WTC11 (cell line): ENCODE measurements around the gene SECISBP2. TPM values are rescaled to one million over a fixed set of nuclear protein-coding genes. Genes with fewer than 3 reads are reported as not detected.

Source experiments
- ATAC-seq: fragments of 200-7000 bp; cut with Tn5 transposase; 2 replicates; pipeline ENCODE4 v1.10.0; 2021; ENCODE audit warnings: mild to moderate bottlenecking, moderate library complexity
- CTCF ChIA-PET: fragments of 300-600 bp; sonication (Branson Sonifier 250); formaldehyde crosslinking; loops from one replicate; lab custom pipeline; 2021; ENCODE audit warnings: antibody characterized with exemption; lab: Charles Lee
- POLR2A ChIA-PET: fragments of 350-600 bp; sonication (Branson Sonifier 250); formaldehyde crosslinking; loops from one replicate; lab custom pipeline; 2021; ENCODE audit warnings: antibody characterized with exemption; lab: Charles Lee
- DNase-seq: peaks from one replicate; pipeline ENCODE4 v3.0.0; 2021; ENCODE audit warnings: low spot score
- H3K27ac Mint-ChIP-seq: 2 replicates; pipeline ENCODE4 v1.8.0; 2021; ENCODE audit warnings: mixed read lengths
- H3K27me3 Mint-ChIP-seq: 2 replicates; pipeline ENCODE4 v1.8.0; 2021; ENCODE audit warnings: low read depth, mild to moderate bottlenecking, moderate library complexity, mixed read lengths
- H3K36me3 Mint-ChIP-seq: 2 replicates; pipeline ENCODE4 v1.8.0; 2021; ENCODE audit warnings: mixed read lengths
- H3K4me1 Mint-ChIP-seq: 2 replicates; pipeline ENCODE4 v1.8.0; 2022; ENCODE audit warnings: mixed read lengths
- H3K4me3 Mint-ChIP-seq: 2 replicates; pipeline ENCODE4 v1.8.0; 2021; ENCODE audit warnings: mild to moderate bottlenecking, moderate library complexity, mixed read lengths
- H3K9me3 Mint-ChIP-seq: 2 replicates; pipeline ENCODE4 v1.8.0; 2021; ENCODE audit warnings: mixed read lengths
- CBFB ChIP-seq: sonication (generic); formaldehyde crosslinking; IDR thresholded peaks from 2 replicates; pipeline ENCODE4 v1.8.1; 2022; ENCODE audit warnings: mild to moderate bottlenecking, low read depth, missing genetic modification reagents
- CDX4 ChIP-seq: fragments of 250-450 bp; sonication (Bioruptor Pico); IDR thresholded peaks from 2 replicates; pipeline ENCODE4 v1.9.0; 2021; ENCODE audit warnings: moderate library complexity, mild to moderate bottlenecking, inconsistent platforms, borderline replicate concordance
- CREM ChIP-seq: sonication (generic); formaldehyde crosslinking; IDR thresholded peaks from 2 replicates; pipeline ENCODE4 v1.8.1; 2022; ENCODE audit warnings: mild to moderate bottlenecking, missing genetic modification reagents, moderate library complexity
- CTCF ChIP-seq: fragments of 200-600 bp; IDR thresholded peaks from 2 replicates; pipeline ENCODE4 v1.8.0; 2022; ENCODE audit warnings: antibody characterized with exemption
- ERG ChIP-seq: fragments of 250-450 bp; sonication (Bioruptor Pico); IDR thresholded peaks from 2 replicates; pipeline ENCODE4 v1.8.0; 2021; ENCODE audit warnings: mild to moderate bottlenecking
- ETV6 ChIP-seq: sonication (generic); formaldehyde crosslinking; IDR thresholded peaks from 2 replicates; pipeline ENCODE4 v1.8.1; 2022; ENCODE audit warnings: mild to moderate bottlenecking, missing genetic modification reagents
- GTF2I ChIP-seq: fragments of 250-450 bp; sonication (Bioruptor Pico); conservative IDR thresholded peaks from 2 replicates; pipeline ENCODE4 v1.4.0; 2021; ENCODE audit warnings: mild to moderate bottlenecking
- HMGA2 ChIP-seq: fragments of 250-450 bp; sonication (Bioruptor Pico); IDR thresholded peaks from 2 replicates; pipeline ENCODE4 v1.4.0; 2021; ENCODE audit warnings: mild to moderate bottlenecking, moderate library complexity
- JUN ChIP-seq: sonication (generic); formaldehyde crosslinking; IDR thresholded peaks from 2 replicates; pipeline ENCODE4 v1.8.0; 2023; ENCODE audit warnings: mild to moderate bottlenecking, missing genetic modification reagents
- KAT7 ChIP-seq: sonication (generic); formaldehyde crosslinking; IDR thresholded peaks from 2 replicates; pipeline ENCODE4 v1.8.1; 2023; ENCODE audit warnings: missing genetic modification reagents, mild to moderate bottlenecking, borderline replicate concordance
- NFATC4 ChIP-seq: fragments of 250-450 bp; sonication (Bioruptor Pico); IDR thresholded peaks from 2 replicates; pipeline ENCODE4 v1.9.0; 2021; ENCODE audit warnings: mild to moderate bottlenecking
- NFYB ChIP-seq: sonication (generic); formaldehyde crosslinking; conservative IDR thresholded peaks from 2 replicates; pipeline ENCODE4 v1.8.0; 2022; ENCODE audit warnings: low read depth, missing genetic modification reagents
- NR3C1 ChIP-seq: sonication (generic); formaldehyde crosslinking; conservative IDR thresholded peaks from 2 replicates; pipeline ENCODE4 v1.8.1; 2023; ENCODE audit warnings: low read depth, mild to moderate bottlenecking, missing genetic modification reagents
- OVOL2 ChIP-seq: fragments of 250-450 bp; sonication (Bioruptor Pico); IDR thresholded peaks from 2 replicates; pipeline ENCODE4 v1.9.0; 2021; ENCODE audit warnings: mild to moderate bottlenecking, borderline replicate concordance
- PRRX2 ChIP-seq: fragments of 250-450 bp; sonication (Bioruptor Pico); IDR thresholded peaks from 2 replicates; pipeline ENCODE4 v1.8.0; 2021; ENCODE audit warnings: mild to moderate bottlenecking
- RELA ChIP-seq: sonication (generic); formaldehyde crosslinking; IDR thresholded peaks from 2 replicates; pipeline ENCODE4 v1.8.1; 2022; ENCODE audit warnings: missing genetic modification reagents, mild to moderate bottlenecking, borderline replicate concordance
- SOX15 ChIP-seq: fragments of 250-450 bp; sonication (Bioruptor Pico); IDR thresholded peaks from 2 replicates; pipeline ENCODE4 v1.9.0; 2021; ENCODE audit warnings: mild to moderate bottlenecking
- TCF7 ChIP-seq: sonication (generic); formaldehyde crosslinking; IDR thresholded peaks from 2 replicates; pipeline ENCODE4 v1.8.0; 2022; ENCODE audit warnings: mild to moderate bottlenecking, low read depth, missing genetic modification reagents, moderate library complexity
- TEAD1 ChIP-seq: sonication (generic); formaldehyde crosslinking; IDR thresholded peaks from 2 replicates; pipeline ENCODE4 v1.8.0; 2022; ENCODE audit warnings: mild to moderate bottlenecking, missing genetic modification reagents
- TEAD4 ChIP-seq: sonication (generic); formaldehyde crosslinking; IDR thresholded peaks from 2 replicates; pipeline ENCODE4 v1.8.0; 2022; ENCODE audit warnings: mild to moderate bottlenecking, missing genetic modification reagents
- TP53 ChIP-seq: sonication (generic); formaldehyde crosslinking; IDR thresholded peaks from 2 replicates; pipeline ENCODE4 v1.8.1; 2023; ENCODE audit warnings: mild to moderate bottlenecking, missing genetic modification reagents
- USF1 ChIP-seq: sonication (generic); formaldehyde crosslinking; IDR thresholded peaks from 2 replicates; pipeline ENCODE4 v1.8.0; 2022; ENCODE audit warnings: mild to moderate bottlenecking, missing genetic modification reagents
- ZNF121 ChIP-seq: sonication (generic); formaldehyde crosslinking; IDR thresholded peaks from 2 replicates; pipeline ENCODE4 v1.8.0; 2023; ENCODE audit warnings: missing genetic modification reagents
- ZNF219 ChIP-seq: sonication (generic); formaldehyde crosslinking; IDR thresholded peaks from 2 replicates; pipeline ENCODE4 v1.8.0; 2023; ENCODE audit warnings: missing genetic modification reagents, mild to moderate bottlenecking, borderline replicate concordance
- ZNF263 ChIP-seq: sonication (generic); formaldehyde crosslinking; IDR thresholded peaks from 2 replicates; pipeline ENCODE4 v1.8.1; 2022; ENCODE audit warnings: low read depth, mild to moderate bottlenecking, moderate library complexity, missing genetic modification reagents
- ZNF423 ChIP-seq: fragments of 250-450 bp; sonication (Bioruptor Pico); IDR thresholded peaks from 2 replicates; pipeline ENCODE4 v2.1.2; 2022; ENCODE audit warnings: mild to moderate bottlenecking, moderate library complexity
- ZNF425 ChIP-seq: fragments of 250-450 bp; sonication (Bioruptor Pico); conservative IDR thresholded peaks from 2 replicates; pipeline ENCODE4 v1.9.0; 2021; ENCODE audit warnings: mild to moderate bottlenecking
- total RNA-seq: library from RNA; stranded (reverse); gene quantifications from 3 replicates; pipeline ENCODE4 v1.2.3, GENCODE V29; 2021

Gene SECISBP2
- total RNA-seq, 1 experiment from 2014 or later, result 66.2 TPM

- Mint-ChIP-seq H3K27me3 (no peaks in the 10 kb centered on the region), H3K4me3 (no peak overlapping the region), H3K9me3 (no peaks in the 10 kb centered on the region), H3K27ac (no peak overlapping the region), H3K4me1 (peaks cover 6% of the 10 kb centered on the region), H3K36me3 (peaks cover 9% of the 10 kb centered on the region)
- ChIA-PET CTCF (interaction anchor here (0.7 to 1.8 kb wide), 2 partner anchors 176 to 221 kb away, joined by 4 read pairs; no protein-coding TSS in a partner anchor), POLR2A (no interaction called here)
- ATAC-seq (peak; percentile 41; the same call in 1 of the 2 replicates), DNase-seq (no peak)
- TF ChIP-seq JUN, result no peak
- TF ChIP-seq CREM (CRISPR knock-in tag), result no peak
- TF ChIP-seq PRRX2 (CRISPR knock-in tag), result no peak
- no peak for TF ChIP-seq GTF2I (CRISPR knock-in tag)
- TF ChIP-seq ZNF263 (CRISPR knock-in tag), result no peak
- TF ChIP-seq CTCF, result no peak
- no peak for TF ChIP-seq ZNF121 (CRISPR knock-in tag)
- no peak for TF ChIP-seq RELA
- no peak for TF ChIP-seq NR3C1 (CRISPR knock-in tag)
Measured at GRCh38 chr9:89372230-89372816, 54.0 kb downstream of the SECISBP2 start.

GRCh38 chr9:89372979-89373378 lies 54.7 kb downstream of the SECISBP2 start:
- H3K27ac Mint-ChIP-seq, result peak overlapping the region; percentile 63; the same call in 1 of the 2 replicates
- no peaks in the 10 kb centered on the region for H3K9me3 Mint-ChIP-seq
- ATAC-seq (no peak), DNase-seq (no peak)
- H3K4me3 Mint-ChIP-seq, result no peak overlapping the region
- peaks cover 16% of the 10 kb centered on the region for H3K36me3 Mint-ChIP-seq
- ChIA-PET CTCF (interaction anchor here (0.7 to 1.8 kb wide), 3 partner anchors 93 to 220 kb away, joined by 3 to 4 read pairs (median 3); no protein-coding TSS in a partner anchor), POLR2A (no interaction called here)
- TF ChIP-seq ZNF423 (CRISPR knock-in tag) (no peak), KAT7 (CRISPR knock-in tag) (no peak), NFATC4 (CRISPR knock-in tag) (no peak), TP53 (CRISPR knock-in tag) (no peak), NFYB (no peak), CDX4 (no peak), TEAD1 (CRISPR knock-in tag) (no peak)
- no peaks in the 10 kb centered on the region for H3K27me3 Mint-ChIP-seq
- H3K4me1 Mint-ChIP-seq, result peaks cover 6% of the 10 kb centered on the region

GRCh38 chr9:89374176-89374575 lies 55.9 kb downstream of the SECISBP2 start:
- no peak overlapping the region for H3K27ac Mint-ChIP-seq
- POLR2A ChIA-PET, result no interaction called here
- no peak for ATAC-seq
- DNase-seq, result no peak
- peaks cover 6% of the 10 kb centered on the region for H3K4me1 Mint-ChIP-seq
- no peaks in the 10 kb centered on the region for H3K9me3 Mint-ChIP-seq
- CTCF ChIA-PET, result interaction anchor here (1.1 kb wide), 1 partner anchor 92 kb away, joined by 3 read pairs; no protein-coding TSS in a partner anchor
- peaks cover 27% of the 10 kb centered on the region for H3K36me3 Mint-ChIP-seq
- no peaks in the 10 kb centered on the region for H3K27me3 Mint-ChIP-seq
- H3K4me3 Mint-ChIP-seq, result no peak overlapping the region
- no peak for TF ChIP-seq ETV6 (CRISPR knock-in tag)
- TF ChIP-seq TCF7 (CRISPR knock-in tag), result no peak
- TF ChIP-seq TEAD4 (CRISPR knock-in tag), result no peak
- no peak for TF ChIP-seq HMGA2 (CRISPR knock-in tag)
- no peak for TF ChIP-seq CBFB (CRISPR knock-in tag)
- no peak for TF ChIP-seq SOX15 (CRISPR knock-in tag)
- TF ChIP-seq JUN, result no peak
- TF ChIP-seq ZNF425 (CRISPR knock-in tag), result no peak
- no peak for TF ChIP-seq ZNF219 (CRISPR knock-in tag)
- TF ChIP-seq KAT7 (CRISPR knock-in tag), result no peak
- no peak for TF ChIP-seq ZNF423 (CRISPR knock-in tag)
- TF ChIP-seq RELA, result no peak
- TF ChIP-seq USF1, result no peak
- no peak for TF ChIP-seq OVOL2 (CRISPR knock-in tag)
- no peak for TF ChIP-seq ERG (CRISPR knock-in tag)
